SK-N-SH (cell line): ENCODE results near the gene TRIM44. TPM values are rescaled to one million over a fixed set of nuclear protein-coding genes. Genes with fewer than 3 reads are reported as not detected.

ENCODE experiments used
- CTCF ChIA-PET: fragments of 300-600, 350-600 bp; formaldehyde crosslinking; extraction: SDS; loops from one replicate; lab custom pipeline; 2021; lab: Yijun Ruan, JAX
- POLR2A ChIA-PET: fragments of 350-600 bp; sonication (Branson Sonifier 250); formaldehyde crosslinking; extraction: SDS; loops from one replicate; lab custom pipeline; 2020; ENCODE audit warnings: antibody characterized with exemption, inconsistent platforms; lab: Yijun Ruan, JAX
- DNase-seq: peaks from one replicate; pipeline ENCODE4 v3.0.0; 2012
- H2AFZ ChIP-seq: fragments of 200-600 bp; sonication (generic); 2 replicates; pipeline ENCODE4 v1.8.1; 2016; ENCODE audit warnings: antibody characterized with exemption, mild to moderate bottlenecking, low read depth
- H3F3A ChIP-seq: fragments of 200-600 bp; sonication (generic); replicated peaks from 2 replicates; pipeline ENCODE3; 2016; ENCODE audit warnings: antibody characterized with exemption, mild to moderate bottlenecking; ENCODE audit not compliant: insufficient read depth
- H3K27ac ChIP-seq, 2 experiments: fragments of 200-500 bp in 1 of 2; fragments of 200-600 bp in 1 of 2; sonication (Bioruptor generic) in 1 of 2; sonication (generic), shearing (Covaris generic) in 1 of 2; 2 replicates each; pipeline versions ENCODE4 v1.5.1 to v1.6.1; 2014 to 2016; ENCODE audit warnings: low read depth in 2 of 2, inconsistent platforms in 1 of 2, low read length in 1 of 2, mild to moderate bottlenecking in 1 of 2, mixed read lengths in 1 of 2
- H3K27me3 ChIP-seq: fragments of 200-600 bp; sonication (generic), shearing (Covaris generic); 2 replicates; pipeline ENCODE4 v1.6.1; 2016; ENCODE audit warnings: mixed run types; ENCODE audit not compliant: insufficient read depth
- H3K36me3 ChIP-seq, 2 experiments: fragments of 200-500 bp in 1 of 2; fragments of 200-600 bp in 1 of 2; sonication (Bioruptor generic) in 1 of 2; sonication (generic) in 1 of 2; replicated peaks in 1 of 2; 2 replicates each; pipeline versions ENCODE3 to v1.5.1; 2014 to 2016; ENCODE audit warnings: low read length in 1 of 2, mild to moderate bottlenecking in 1 of 2; ENCODE audit not compliant: insufficient read depth in 2 of 2, control insufficient read depth in 1 of 2
- H3K4me1 ChIP-seq, 2 experiments: fragments of 200-500 bp in 1 of 2; fragments of 200-600 bp in 1 of 2; sonication (Bioruptor generic) in 1 of 2; sonication (generic), shearing (Covaris generic) in 1 of 2; 2 replicates each; pipeline versions ENCODE4 v1.5.1 to v1.6.1; 2014 to 2016; ENCODE audit warnings: low read depth in 1 of 2, low read length in 1 of 2, mixed run types in 1 of 2; ENCODE audit not compliant: insufficient read depth in 2 of 2, control insufficient read depth in 1 of 2
- H3K4me2 ChIP-seq: fragments of 200-600 bp; sonication (generic), shearing (Covaris generic); 2 replicates; pipeline ENCODE4 v1.6.1; 2017; ENCODE audit warnings: mixed run types
- H3K4me3 ChIP-seq, 2 experiments: fragments of 200-500 bp in 1 of 2; fragments of 200-600 bp in 1 of 2; sonication (Bioruptor generic) in 1 of 2; sonication (generic), shearing (Covaris generic) in 1 of 2; 2 replicates each; pipeline versions ENCODE4 v1.5.1 to v1.8.1; 2014 to 2016; ENCODE audit warnings: low read depth in 2 of 2, inconsistent platforms in 1 of 2, low read length in 1 of 2, mild to moderate bottlenecking in 1 of 2, mixed read lengths in 1 of 2, moderate library complexity in 1 of 2
- H3K79me2 ChIP-seq: fragments of 200-600 bp; sonication (generic); 2 replicates; pipeline ENCODE4 v1.8.1; 2017; ENCODE audit warnings: mild to moderate bottlenecking; ENCODE audit not compliant: insufficient read depth
- H3K9ac ChIP-seq: fragments of 200-600 bp; sonication (generic); 2 replicates; pipeline ENCODE4 v1.6.1; 2017; ENCODE audit warnings: mixed run types
- H3K9me2 ChIP-seq: fragments of 200-600 bp; sonication (generic); 2 replicates; pipeline ENCODE4 v1.6.1; 2017; ENCODE audit warnings: mixed run types
- H3K9me3 ChIP-seq: fragments of 200-600 bp; sonication (generic); 2 replicates; pipeline ENCODE4 v1.6.1; 2017; ENCODE audit warnings: mixed run types, mild to moderate bottlenecking, moderate library complexity
- H4K20me1 ChIP-seq: fragments of 200-600 bp; sonication (generic); 2 replicates; pipeline ENCODE4 v1.6.1; 2017; ENCODE audit warnings: mild to moderate bottlenecking, mixed run types; ENCODE audit not compliant: insufficient read depth
- FOXJ3 ChIP-seq: sonication (generic); formaldehyde crosslinking; IDR thresholded peaks from 2 replicates; pipeline ENCODE4 v1.5.1; 2020; ENCODE audit warnings: mild to moderate bottlenecking, missing genetic modification reagents
- GABPA ChIP-seq: IDR thresholded peaks from 2 replicates; pipeline ENCODE4 v1.4.0; 2012; ENCODE audit warnings: low read depth, mild to moderate bottlenecking
- GATA2 ChIP-seq: sonication (generic); formaldehyde crosslinking; IDR thresholded peaks from 2 replicates; pipeline ENCODE4 v1.5.0; 2020; ENCODE audit warnings: mild to moderate bottlenecking, missing genetic modification reagents
- MEF2A ChIP-seq: IDR thresholded peaks from 2 replicates; pipeline ENCODE4 v1.4.0; 2012; ENCODE audit warnings: low read depth, borderline replicate concordance
- MXI1 ChIP-seq: IDR thresholded peaks from 2 replicates; pipeline ENCODE4 v1.6.1; 2012; ENCODE audit warnings: mild to moderate bottlenecking, low read depth, low read length, improper control_type of control experiment
- NRF1 ChIP-seq: IDR thresholded peaks from 2 replicates; pipeline ENCODE4 v1.6.1; 2012; ENCODE audit warnings: low read depth, mild to moderate bottlenecking, low read length
- POLR2AphosphoS5 ChIP-seq: IDR thresholded peaks from 2 replicates; pipeline ENCODE4 v1.6.1; 2012; ENCODE audit warnings: low read depth, low read length
- RCOR1 ChIP-seq: fragments of 150-350 bp; IDR thresholded peaks from 2 replicates; pipeline ENCODE4 v1.6.1; 2017; ENCODE audit warnings: antibody characterized with exemption, low read length
- RFX5 ChIP-seq: IDR thresholded peaks from 2 replicates; pipeline ENCODE4 v1.6.1; 2012; ENCODE audit warnings: mild to moderate bottlenecking, improper control_type of control experiment, low read length
- SMC3 ChIP-seq: IDR thresholded peaks from 2 replicates; pipeline ENCODE4 v1.6.1; 2012; ENCODE audit warnings: low read depth, low read length, improper control_type of control experiment
- TCF12 ChIP-seq: IDR thresholded peaks from 2 replicates; pipeline ENCODE4 v1.4.0; 2012
- TEAD4 ChIP-seq: IDR thresholded peaks from 2 replicates; pipeline ENCODE4 v1.4.0; 2012; ENCODE audit warnings: mild to moderate bottlenecking, borderline replicate concordance; ENCODE audit not compliant: insufficient read depth
- WGBS: methylation state at CpG from one replicate; pipeline ENCODE4 v1.1.6; 2017; ENCODE audit warnings: low lambda C conversion rate; 5-methylcytosine and 5-hydroxymethylcytosine counted together
- polyA plus RNA-seq, 3 experiments: library from polyadenylated mRNA; depleted of rRNA; stranded (reverse); fragments of >200 nt; gene quantifications; 2 replicates each; pipeline ENCODE4 v1.2.3, GENCODE V29; 2012
- TF ChIP-seq, protein P1 (sequence below): fragments of 150-350 bp; IDR thresholded peaks from 2 replicates; pipeline ENCODE4 v1.6.1; 2017; ENCODE audit warnings: antibody characterized with exemption, low read length, low read depth, borderline replicate concordance
- TF ChIP-seq, protein P2 (sequence below): IDR thresholded peaks from 2 replicates; pipeline ENCODE4 v1.6.1; 2012; ENCODE audit warnings: mild to moderate bottlenecking, low read depth, low read length, moderate library complexity
- TF ChIP-seq, protein P3 (sequence below): IDR thresholded peaks from 2 replicates; pipeline ENCODE4 v1.4.0; 2012; ENCODE audit warnings: low read depth
- TF ChIP-seq, protein P4 (sequence below): fragments of 150-350 bp; IDR thresholded peaks from 2 replicates; pipeline ENCODE4 v1.6.1; 2016; ENCODE audit warnings: mild to moderate bottlenecking, low read depth, low read length

TRIM44 gene
- polyA plus RNA-seq, 1 of the 3 experiments (the other 2 are of a cell fraction): 34.1 TPM

- TF ChIP-seq TEAD4 (no peak), RCOR1 (no peak)
- TF ChIP-seq, protein P1, sequence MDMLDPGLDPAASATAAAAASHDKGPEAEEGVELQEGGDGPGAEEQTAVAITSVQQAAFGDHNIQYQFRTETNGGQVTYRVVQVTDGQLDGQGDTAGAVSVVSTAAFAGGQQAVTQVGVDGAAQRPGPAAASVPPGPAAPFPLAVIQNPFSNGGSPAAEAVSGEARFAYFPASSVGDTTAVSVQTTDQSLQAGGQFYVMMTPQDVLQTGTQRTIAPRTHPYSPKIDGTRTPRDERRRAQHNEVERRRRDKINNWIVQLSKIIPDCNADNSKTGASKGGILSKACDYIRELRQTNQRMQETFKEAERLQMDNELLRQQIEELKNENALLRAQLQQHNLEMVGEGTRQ: no peak
These were observed 64.6 kb downstream of the TRIM44 start (continued) for GRCh38 chr11:35727140-35727539.

- CTCF ChIA-PET: no interaction called here
These were observed 67.7 kb downstream of the TRIM44 start for GRCh38 chr11:35730254-35730653.

DNA sequence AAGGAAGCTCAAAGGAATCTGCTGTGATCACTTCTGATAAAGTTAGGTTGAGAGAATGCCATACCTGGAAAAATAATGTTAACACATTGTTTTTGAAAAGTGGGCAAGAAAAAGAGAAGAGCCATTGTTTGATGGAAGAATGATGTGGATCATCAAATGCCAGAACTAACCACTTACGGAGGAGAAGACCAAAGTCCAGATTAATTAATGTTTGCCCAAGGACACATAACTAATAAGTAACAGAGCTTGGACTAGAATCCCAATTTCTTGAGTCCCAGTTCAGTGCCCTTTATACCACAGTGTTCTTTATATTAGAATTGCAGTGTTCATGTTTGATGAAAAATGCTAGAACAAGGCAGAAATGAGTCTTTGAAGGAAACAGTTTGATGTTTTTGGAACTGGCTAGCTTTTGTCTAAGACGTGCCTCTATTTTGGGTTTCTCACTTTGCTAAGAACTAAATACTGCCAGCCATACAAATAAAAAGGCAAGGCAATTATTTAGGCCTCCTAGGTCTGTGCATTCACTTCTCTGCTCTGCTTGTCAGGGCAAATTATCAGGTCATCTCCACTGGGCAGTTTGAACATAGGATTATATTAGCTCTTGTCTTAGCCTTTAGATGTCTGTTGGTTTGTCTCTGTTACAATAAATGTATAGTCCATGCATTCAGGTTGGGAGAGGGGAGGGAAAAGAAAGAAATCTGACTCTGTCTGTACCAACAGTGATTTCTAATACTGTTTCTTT lies 72.3 kb downstream of the TRIM44 start:
- Histone ChIP-seq H3K9me3 (peaks cover 6% of the 10 kb centered on the region), H3K27ac (no peak overlapping the region), H3K27me3 (no peaks in the 10 kb centered on the region), H3K9me2 (no peaks in the 10 kb centered on the region), H3K36me3 (peaks cover 36 to 46% of the 10 kb centered on the region in 2 experiments), H4K20me1 (no peaks in the 10 kb centered on the region), H3K9ac (no peak overlapping the region), H2AFZ (no peak overlapping the region), H3K79me2 (peaks cover 12% of the 10 kb centered on the region; the same call in 1 of the 2 replicates), H3K4me1 (no peaks in the 10 kb centered on the region), H3K4me2 (no peak overlapping the region), H3K4me3 (no peak overlapping the region), H3F3A (no peaks in the 10 kb centered on the region)
- CTCF ChIA-PET: interaction anchor here (1.0 to 1.8 kb wide), 2 partner anchors 11 to 87 kb away, joined by 3 to 7 read pairs; no protein-coding TSS in a partner anchor
- POLR2A ChIA-PET: no interaction called here
- WGBS: 90% methylated on average over 2 of the region's 2 CpGs
- no peak for DNase-seq
- TF ChIP-seq, protein P2, sequence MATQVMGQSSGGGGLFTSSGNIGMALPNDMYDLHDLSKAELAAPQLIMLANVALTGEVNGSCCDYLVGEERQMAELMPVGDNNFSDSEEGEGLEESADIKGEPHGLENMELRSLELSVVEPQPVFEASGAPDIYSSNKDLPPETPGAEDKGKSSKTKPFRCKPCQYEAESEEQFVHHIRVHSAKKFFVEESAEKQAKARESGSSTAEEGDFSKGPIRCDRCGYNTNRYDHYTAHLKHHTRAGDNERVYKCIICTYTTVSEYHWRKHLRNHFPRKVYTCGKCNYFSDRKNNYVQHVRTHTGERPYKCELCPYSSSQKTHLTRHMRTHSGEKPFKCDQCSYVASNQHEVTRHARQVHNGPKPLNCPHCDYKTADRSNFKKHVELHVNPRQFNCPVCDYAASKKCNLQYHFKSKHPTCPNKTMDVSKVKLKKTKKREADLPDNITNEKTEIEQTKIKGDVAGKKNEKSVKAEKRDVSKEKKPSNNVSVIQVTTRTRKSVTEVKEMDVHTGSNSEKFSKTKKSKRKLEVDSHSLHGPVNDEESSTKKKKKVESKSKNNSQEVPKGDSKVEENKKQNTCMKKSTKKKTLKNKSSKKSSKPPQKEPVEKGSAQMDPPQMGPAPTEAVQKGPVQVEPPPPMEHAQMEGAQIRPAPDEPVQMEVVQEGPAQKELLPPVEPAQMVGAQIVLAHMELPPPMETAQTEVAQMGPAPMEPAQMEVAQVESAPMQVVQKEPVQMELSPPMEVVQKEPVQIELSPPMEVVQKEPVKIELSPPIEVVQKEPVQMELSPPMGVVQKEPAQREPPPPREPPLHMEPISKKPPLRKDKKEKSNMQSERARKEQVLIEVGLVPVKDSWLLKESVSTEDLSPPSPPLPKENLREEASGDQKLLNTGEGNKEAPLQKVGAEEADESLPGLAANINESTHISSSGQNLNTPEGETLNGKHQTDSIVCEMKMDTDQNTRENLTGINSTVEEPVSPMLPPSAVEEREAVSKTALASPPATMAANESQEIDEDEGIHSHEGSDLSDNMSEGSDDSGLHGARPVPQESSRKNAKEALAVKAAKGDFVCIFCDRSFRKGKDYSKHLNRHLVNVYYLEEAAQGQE: no peak
- no peak for TF ChIP-seq FOXJ3 (CRISPR knock-in tag)
- TF ChIP-seq MXI1: no peak
- TF ChIP-seq GATA2 (CRISPR knock-in tag): no peak
- no peak for TF ChIP-seq POLR2AphosphoS5
- no peak for TF ChIP-seq TCF12
- TF ChIP-seq GABPA: no peak
- no peak for TF ChIP-seq RFX5
- no peak for TF ChIP-seq SMC3

More at GRCh38 chr11:35730254-35730653, 67.7 kb downstream of the TRIM44 start:
- H3K27ac ChIP-seq: no peak overlapping the region
- POLR2A ChIA-PET: no interaction called here
- no peak for DNase-seq
- no peak overlapping the region for H2AFZ ChIP-seq
- H3K36me3 ChIP-seq: peaks cover 49 to 51% of the 10 kb centered on the region in 2 experiments
- H3K4me2 ChIP-seq: no peak overlapping the region
- peaks cover 8% of the 10 kb centered on the region for H3K9me3 ChIP-seq
- no peaks in the 10 kb centered on the region for H3K9me2 ChIP-seq
- no peaks in the 10 kb centered on the region for H3F3A ChIP-seq
- H4K20me1 ChIP-seq: no peaks in the 10 kb centered on the region
- no peak overlapping the region for H3K9ac ChIP-seq
- peaks cover 15% of the 10 kb centered on the region; the same call in 1 of the 2 replicates for H3K79me2 ChIP-seq
- TF ChIP-seq SMC3 (no peak), GATA2 (CRISPR knock-in tag) (no peak), MEF2A (no peak), MXI1 (no peak), NRF1 (no peak), GABPA (no peak), FOXJ3 (CRISPR knock-in tag) (no peak)
- TF ChIP-seq, protein P3, sequence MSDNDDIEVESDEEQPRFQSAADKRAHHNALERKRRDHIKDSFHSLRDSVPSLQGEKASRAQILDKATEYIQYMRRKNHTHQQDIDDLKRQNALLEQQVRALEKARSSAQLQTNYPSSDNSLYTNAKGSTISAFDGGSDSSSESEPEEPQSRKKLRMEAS: no peak
- TF ChIP-seq, protein P4, sequence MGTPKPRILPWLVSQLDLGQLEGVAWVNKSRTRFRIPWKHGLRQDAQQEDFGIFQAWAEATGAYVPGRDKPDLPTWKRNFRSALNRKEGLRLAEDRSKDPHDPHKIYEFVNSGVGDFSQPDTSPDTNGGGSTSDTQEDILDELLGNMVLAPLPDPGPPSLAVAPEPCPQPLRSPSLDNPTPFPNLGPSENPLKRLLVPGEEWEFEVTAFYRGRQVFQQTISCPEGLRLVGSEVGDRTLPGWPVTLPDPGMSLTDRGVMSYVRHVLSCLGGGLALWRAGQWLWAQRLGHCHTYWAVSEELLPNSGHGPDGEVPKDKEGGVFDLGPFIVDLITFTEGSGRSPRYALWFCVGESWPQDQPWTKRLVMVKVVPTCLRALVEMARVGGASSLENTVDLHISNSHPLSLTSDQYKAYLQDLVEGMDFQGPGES: no peak
- TF ChIP-seq, protein P1: no peak
- TF ChIP-seq, all 33 proteins: peak for 0
- Histone ChIP-seq H3K27me3 (no peaks in the 10 kb centered on the region), H3K4me3 (no peak overlapping the region), H3K4me1 (no peaks in the 10 kb centered on the region)
